ENCODE measurements around the gene PKNOX2.

PKNOX2 gene

DNA sequence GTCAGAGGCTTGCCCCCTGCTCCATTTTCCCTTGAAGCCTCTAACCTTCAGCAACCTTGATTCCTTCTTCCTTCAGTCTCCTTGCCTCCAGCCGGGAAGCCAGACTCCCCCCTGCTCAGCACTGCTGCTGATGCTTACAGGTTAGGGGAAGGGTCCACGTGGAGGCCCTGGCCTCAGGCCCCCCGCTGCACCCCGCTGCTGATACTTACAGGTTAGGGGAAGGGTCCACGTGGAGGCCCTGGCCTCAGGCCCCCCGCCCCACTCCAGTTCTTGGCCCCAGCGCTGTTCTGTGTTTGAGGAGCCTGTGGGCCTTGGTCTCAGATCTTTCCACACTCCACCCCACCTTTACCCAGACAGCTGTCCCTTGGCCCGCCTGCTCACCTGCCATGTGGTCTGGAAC is 25.6 kb upstream of the PKNOX2 start:
- Histone ChIP-seq H3K36me3 (ENCODE audit: control insufficient read depth, insufficient read depth, low read length) (no peaks in the 10 kb centered on the region), H3K4me1 (ENCODE audit: control insufficient read depth, insufficient read depth, low read length) (peaks cover 40% of the 10 kb centered on the region), H3K27me3 (ENCODE audit: control insufficient read depth, insufficient read depth, low read length) (peaks cover 51% of the 10 kb centered on the region), H3K27ac (ENCODE audit: low read depth, low read length) (no peak overlapping the region), H3K4me3 (ENCODE audit: low read depth, low read length) (no peak overlapping the region), H3K9ac (ENCODE audit: low read depth, low read length) (no peak overlapping the region), H3K9me3 (ENCODE audit: control insufficient read depth, insufficient read depth, low read length) (no peaks in the 10 kb centered on the region)

DNA sequence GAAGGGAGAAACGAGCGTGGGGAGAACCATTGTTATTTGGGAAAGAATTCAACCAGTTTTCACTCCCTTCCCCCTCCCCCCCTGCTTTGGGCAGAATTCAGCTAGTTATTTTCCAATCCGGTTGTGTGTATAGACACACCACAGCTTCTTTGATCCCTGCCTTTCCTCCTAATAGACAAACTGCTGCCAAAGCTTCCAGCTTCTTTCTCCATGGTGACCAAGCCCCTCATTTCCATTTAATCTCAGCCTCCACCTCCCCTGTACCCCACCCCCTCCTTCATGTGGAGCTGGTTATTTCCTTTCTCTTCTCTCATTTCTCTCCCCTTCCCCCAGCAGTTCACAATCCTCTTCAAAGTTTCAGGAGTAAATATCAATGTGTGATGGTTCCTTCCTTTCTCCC is 24.8 kb upstream of the PKNOX2 start:
- no peak overlapping the region for H3K27ac ChIP-seq (ENCODE audit: low read depth, low read length)
- H3K9me3 ChIP-seq (ENCODE audit: control insufficient read depth, insufficient read depth, low read length) = no peaks in the 10 kb centered on the region
- H3K27me3 ChIP-seq (ENCODE audit: control insufficient read depth, insufficient read depth, low read length) = peaks cover 59% of the 10 kb centered on the region
- no peak overlapping the region for H3K9ac ChIP-seq (ENCODE audit: low read depth, low read length)
- H3K4me1 ChIP-seq (ENCODE audit: control insufficient read depth, insufficient read depth, low read length) = peaks cover 40% of the 10 kb centered on the region
- H3K36me3 ChIP-seq (ENCODE audit: control insufficient read depth, insufficient read depth, low read length) = no peaks in the 10 kb centered on the region
- no peak overlapping the region for H3K4me3 ChIP-seq (ENCODE audit: low read depth, low read length)

DNA sequence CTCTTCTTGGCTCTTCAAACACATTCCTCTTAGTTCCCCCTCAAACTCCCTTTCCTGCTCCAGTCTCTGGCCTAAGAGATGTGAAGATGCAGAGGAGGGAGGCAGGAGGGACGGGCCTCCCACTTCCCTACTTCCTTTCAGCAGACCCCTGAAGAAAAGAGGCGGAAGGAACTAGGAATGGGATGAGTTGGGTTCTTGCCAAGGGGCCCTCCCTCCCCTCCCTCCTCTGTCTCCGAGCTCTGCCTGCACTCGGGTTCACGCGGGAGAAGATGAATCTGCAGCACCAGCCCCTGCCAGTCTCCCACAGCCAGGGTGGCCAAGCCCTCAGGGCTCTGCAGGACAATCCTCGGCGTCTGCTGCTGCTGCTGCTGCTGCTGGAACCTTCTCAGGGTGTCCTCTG is 24.3 kb upstream of the PKNOX2 start:
- Histone ChIP-seq H3K4me1 (ENCODE audit: control insufficient read depth, insufficient read depth, low read length) (peaks cover 40% of the 10 kb centered on the region), H3K27me3 (ENCODE audit: control insufficient read depth, insufficient read depth, low read length) (peaks cover 61% of the 10 kb centered on the region), H3K9me3 (ENCODE audit: control insufficient read depth, insufficient read depth, low read length) (no peaks in the 10 kb centered on the region), H3K27ac (ENCODE audit: low read depth, low read length) (no peak overlapping the region), H3K4me3 (ENCODE audit: low read depth, low read length) (no peak overlapping the region), H3K36me3 (ENCODE audit: control insufficient read depth, insufficient read depth, low read length) (no peaks in the 10 kb centered on the region), H3K9ac (ENCODE audit: low read depth, low read length) (no peak overlapping the region)

GRCh38 chr11:125141178-125141577 is 23.4 kb upstream of the PKNOX2 start:
- Histone ChIP-seq H3K27ac (ENCODE audit: low read depth, low read length) (no peak overlapping the region), H3K27me3 (ENCODE audit: control insufficient read depth, insufficient read depth, low read length) (peaks cover 65% of the 10 kb centered on the region), H3K9me3 (ENCODE audit: control insufficient read depth, insufficient read depth, low read length) (no peaks in the 10 kb centered on the region), H3K9ac (ENCODE audit: low read depth, low read length) (no peak overlapping the region), H3K36me3 (ENCODE audit: control insufficient read depth, insufficient read depth, low read length) (no peaks in the 10 kb centered on the region), H3K4me1 (ENCODE audit: control insufficient read depth, insufficient read depth, low read length) (peaks cover 41% of the 10 kb centered on the region), H3K4me3 (ENCODE audit: low read depth, low read length) (peak overlapping the region; percentile 43)

DNA sequence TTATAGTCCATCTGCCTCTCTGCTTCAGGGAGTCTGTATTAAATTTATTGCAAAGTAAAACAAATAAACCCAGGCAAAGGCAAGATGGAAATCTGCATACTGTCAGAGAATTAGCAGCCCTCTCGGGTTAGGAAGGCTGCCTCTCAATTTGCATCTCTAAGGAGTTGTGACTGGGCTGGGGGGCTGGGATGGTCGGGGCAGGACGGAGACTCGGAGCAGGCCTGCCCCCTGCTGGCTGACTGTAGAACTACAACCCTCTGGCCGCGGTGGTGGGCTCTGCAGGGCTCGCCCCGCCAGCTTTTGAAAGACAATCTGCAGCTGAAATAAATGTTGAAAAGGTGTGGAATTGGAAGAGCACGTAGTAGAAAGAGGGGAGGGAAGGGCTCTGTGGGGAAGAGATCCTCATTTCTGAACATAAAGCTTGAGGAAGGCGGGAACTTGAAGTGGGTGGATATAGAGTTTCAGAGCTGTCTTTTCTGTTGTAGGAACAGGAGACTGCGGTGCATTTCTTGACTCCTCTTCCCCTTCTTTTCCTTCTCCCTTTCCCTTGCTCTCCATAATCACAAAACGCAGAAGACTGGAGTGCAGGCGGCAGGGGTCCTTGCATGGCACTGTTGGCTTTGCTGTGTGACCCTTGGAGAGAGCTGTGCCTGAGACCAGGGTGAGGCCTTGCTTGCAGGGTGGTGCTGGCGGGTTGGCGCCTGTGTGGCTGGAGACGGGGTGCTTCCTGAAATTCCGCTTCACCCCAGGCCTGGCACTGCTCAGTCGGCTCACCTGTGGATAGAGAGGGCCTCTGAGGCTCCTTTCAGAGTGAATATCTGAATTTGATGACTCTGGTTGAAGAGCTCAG is 22.6 kb upstream of the PKNOX2 start:
- Histone ChIP-seq H3K27ac (ENCODE audit: low read depth, low read length) (no peak overlapping the region), H3K9me3 (ENCODE audit: control insufficient read depth, insufficient read depth, low read length) (no peaks in the 10 kb centered on the region), H3K9ac (ENCODE audit: low read depth, low read length) (no peak overlapping the region), H3K27me3 (ENCODE audit: control insufficient read depth, insufficient read depth, low read length) (peaks cover 67% of the 10 kb centered on the region), H3K4me3 (ENCODE audit: low read depth, low read length) (peak overlapping the region; percentile 43), H3K36me3 (ENCODE audit: control insufficient read depth, insufficient read depth, low read length) (no peaks in the 10 kb centered on the region), H3K4me1 (ENCODE audit: control insufficient read depth, insufficient read depth, low read length) (peaks cover 49% of the 10 kb centered on the region)

- no peak overlapping the region for H3K4me3 ChIP-seq (ENCODE audit: low read depth, low read length)
These were observed 18.3 kb upstream of the PKNOX2 start for GRCh38 chr11:125146232-125146631.

DNA sequence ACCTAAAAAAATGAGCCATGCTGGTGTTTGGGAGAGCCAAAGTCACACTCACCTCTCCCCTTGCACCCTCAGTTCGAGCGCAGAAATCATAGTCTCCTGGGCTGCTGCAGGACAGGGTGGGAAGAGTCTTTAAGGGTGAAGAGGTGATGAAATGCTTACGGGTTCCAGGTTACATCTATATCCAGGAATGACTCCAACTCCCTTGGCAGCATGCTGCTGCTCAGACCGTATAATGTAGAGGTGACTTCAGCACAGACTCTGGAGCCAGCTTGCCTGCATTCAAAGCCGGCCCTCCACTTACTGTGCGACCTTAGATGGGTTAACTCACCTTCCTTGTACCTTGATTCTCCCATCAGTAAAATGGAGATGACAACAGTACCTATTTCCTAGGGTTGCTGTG is 17.3 kb upstream of the PKNOX2 start:
- Histone ChIP-seq H3K36me3 (ENCODE audit: control insufficient read depth, insufficient read depth, low read length) (no peaks in the 10 kb centered on the region), H3K27me3 (ENCODE audit: control insufficient read depth, insufficient read depth, low read length) (peaks cover 55% of the 10 kb centered on the region), H3K4me1 (ENCODE audit: control insufficient read depth, insufficient read depth, low read length) (peaks cover 20% of the 10 kb centered on the region), H3K4me3 (ENCODE audit: low read depth, low read length) (no peak overlapping the region), H3K9me3 (ENCODE audit: control insufficient read depth, insufficient read depth, low read length) (no peaks in the 10 kb centered on the region), H3K27ac (ENCODE audit: low read depth, low read length) (no peak overlapping the region), H3K9ac (ENCODE audit: low read depth, low read length) (no peak overlapping the region)

More at GRCh38 chr11:125146232-125146631, 18.3 kb upstream of the PKNOX2 start:
- Histone ChIP-seq H3K9me3 (ENCODE audit: control insufficient read depth, insufficient read depth, low read length) (no peaks in the 10 kb centered on the region), H3K4me1 (ENCODE audit: control insufficient read depth, insufficient read depth, low read length) (peaks cover 28% of the 10 kb centered on the region), H3K9ac (ENCODE audit: low read depth, low read length) (no peak overlapping the region), H3K27ac (ENCODE audit: low read depth, low read length) (no peak overlapping the region), H3K27me3 (ENCODE audit: control insufficient read depth, insufficient read depth, low read length) (peaks cover 63% of the 10 kb centered on the region), H3K36me3 (ENCODE audit: control insufficient read depth, insufficient read depth, low read length) (no peaks in the 10 kb centered on the region)

DNA sequence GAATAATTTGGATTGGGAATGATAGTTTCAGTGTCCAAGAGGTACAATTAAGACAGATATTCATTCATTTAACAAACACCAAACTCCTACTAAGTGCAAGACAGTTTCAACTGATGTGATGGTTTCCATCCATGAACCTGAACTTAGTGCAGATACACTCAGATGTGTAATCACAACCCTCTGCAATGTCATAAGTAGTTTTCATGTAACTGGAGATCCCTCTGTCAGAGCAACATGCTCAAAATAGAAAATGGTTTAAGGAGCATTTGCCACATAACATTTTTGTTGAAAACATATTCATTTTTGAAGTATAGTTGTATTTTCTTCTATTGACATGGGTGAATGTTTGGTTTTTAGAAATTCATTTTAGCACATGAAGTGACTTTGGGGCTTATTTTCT is 16.5 kb upstream of the PKNOX2 start:
- H3K4me1 ChIP-seq (ENCODE audit: control insufficient read depth, insufficient read depth, low read length) = peaks cover 20% of the 10 kb centered on the region
- no peaks in the 10 kb centered on the region for H3K9me3 ChIP-seq (ENCODE audit: control insufficient read depth, insufficient read depth, low read length)
- H3K4me3 ChIP-seq (ENCODE audit: low read depth, low read length) = no peak overlapping the region
- peaks cover 50% of the 10 kb centered on the region for H3K27me3 ChIP-seq (ENCODE audit: control insufficient read depth, insufficient read depth, low read length)
- no peaks in the 10 kb centered on the region for H3K36me3 ChIP-seq (ENCODE audit: control insufficient read depth, insufficient read depth, low read length)
- no peak overlapping the region for H3K9ac ChIP-seq (ENCODE audit: low read depth, low read length)
- no peak overlapping the region for H3K27ac ChIP-seq (ENCODE audit: low read depth, low read length)

DNA sequence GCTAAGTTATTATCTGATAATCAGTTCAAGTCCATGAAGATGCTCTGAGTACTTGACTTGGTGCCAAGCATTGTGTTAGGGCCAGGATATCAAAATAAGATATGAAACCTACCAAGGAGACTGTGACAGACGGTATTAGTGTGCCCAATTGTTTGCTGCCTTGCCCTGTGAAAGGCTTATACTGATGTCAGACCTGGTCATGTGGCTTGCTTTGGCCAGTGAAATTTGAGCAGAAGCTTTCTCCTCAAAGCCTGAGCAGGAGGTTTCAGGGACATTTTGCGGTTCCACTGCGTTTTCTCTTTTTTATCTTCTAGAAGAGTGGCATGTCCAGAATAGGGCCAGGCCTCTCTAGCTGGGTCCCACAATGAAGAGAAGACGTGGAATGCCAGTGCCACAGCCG is 15.8 kb upstream of the PKNOX2 start:
- Histone ChIP-seq H3K9me3 (ENCODE audit: control insufficient read depth, insufficient read depth, low read length) (no peaks in the 10 kb centered on the region), H3K36me3 (ENCODE audit: control insufficient read depth, insufficient read depth, low read length) (no peaks in the 10 kb centered on the region), H3K27ac (ENCODE audit: low read depth, low read length) (no peak overlapping the region), H3K9ac (ENCODE audit: low read depth, low read length) (no peak overlapping the region), H3K4me3 (ENCODE audit: low read depth, low read length) (no peak overlapping the region), H3K4me1 (ENCODE audit: control insufficient read depth, insufficient read depth, low read length) (peaks cover 20% of the 10 kb centered on the region), H3K27me3 (ENCODE audit: control insufficient read depth, insufficient read depth, low read length) (peaks cover 43% of the 10 kb centered on the region)

- no peak overlapping the region for H3K27ac ChIP-seq (ENCODE audit: low read depth, low read length)
- H3K4me1 ChIP-seq (ENCODE audit: control insufficient read depth, insufficient read depth, low read length) = peaks cover 7% of the 10 kb centered on the region; the same call in 1 of the 2 replicates
- H3K9ac ChIP-seq (ENCODE audit: low read depth, low read length) = no peak overlapping the region
These were observed 10.7 kb upstream of the PKNOX2 start for GRCh38 chr11:125153837-125154236.

DNA sequence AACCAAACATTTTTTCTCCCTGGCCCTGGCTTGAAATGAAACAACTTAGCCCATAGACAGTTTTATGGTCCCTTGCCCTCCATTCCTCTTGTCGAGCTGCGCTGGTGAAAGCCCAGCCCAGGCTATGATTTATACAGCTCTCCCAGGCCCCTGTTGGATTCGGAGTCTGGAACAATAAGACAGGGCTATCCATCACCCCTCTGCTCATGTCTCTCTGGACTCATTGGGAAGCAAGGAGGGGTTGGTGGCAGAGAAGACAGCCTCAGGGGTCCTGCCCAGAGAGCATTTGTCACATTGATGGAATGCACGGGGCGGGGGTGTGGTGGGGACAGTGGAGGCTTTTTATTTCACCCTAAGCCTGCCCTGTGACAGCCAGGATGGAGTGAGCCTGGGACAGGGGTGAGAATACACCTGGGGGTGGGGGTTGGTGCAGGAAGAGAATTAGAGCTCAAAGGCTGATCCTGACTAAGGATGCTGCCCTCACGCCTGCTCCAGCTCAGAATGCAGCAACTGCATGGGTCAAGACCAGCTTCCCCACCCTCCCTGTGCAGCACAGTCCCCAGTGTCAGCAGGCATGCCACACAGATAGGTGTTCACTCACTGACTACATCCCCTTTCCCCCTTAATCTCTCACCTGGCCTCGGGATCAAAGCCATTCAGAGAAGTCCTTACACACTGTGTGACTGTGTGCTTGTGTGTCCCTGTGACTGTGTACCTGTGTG is 10.0 kb upstream of the PKNOX2 start:
- Histone ChIP-seq H3K27ac (ENCODE audit: low read depth, low read length) (no peak overlapping the region), H3K9ac (ENCODE audit: low read depth, low read length) (no peak overlapping the region), H3K4me3 (ENCODE audit: low read depth, low read length) (no peak overlapping the region), H3K27me3 (ENCODE audit: control insufficient read depth, insufficient read depth, low read length) (no peaks in the 10 kb centered on the region), H3K36me3 (ENCODE audit: control insufficient read depth, insufficient read depth, low read length) (no peaks in the 10 kb centered on the region), H3K9me3 (ENCODE audit: control insufficient read depth, insufficient read depth, low read length) (no peaks in the 10 kb centered on the region), H3K4me1 (ENCODE audit: control insufficient read depth, insufficient read depth, low read length) (peaks cover 7% of the 10 kb centered on the region; the same call in 1 of the 2 replicates)

More at GRCh38 chr11:125153837-125154236, 10.7 kb upstream of the PKNOX2 start:
- Histone ChIP-seq H3K27me3 (ENCODE audit: control insufficient read depth, insufficient read depth, low read length) (peaks cover 6% of the 10 kb centered on the region), H3K36me3 (ENCODE audit: control insufficient read depth, insufficient read depth, low read length) (no peaks in the 10 kb centered on the region), H3K9me3 (ENCODE audit: control insufficient read depth, insufficient read depth, low read length) (no peaks in the 10 kb centered on the region), H3K4me3 (ENCODE audit: low read depth, low read length) (no peak overlapping the region)

All from HUES48 (cell line).